ENCODE data around the gene CSGALNACT2.

Gene CSGALNACT2

DNA sequence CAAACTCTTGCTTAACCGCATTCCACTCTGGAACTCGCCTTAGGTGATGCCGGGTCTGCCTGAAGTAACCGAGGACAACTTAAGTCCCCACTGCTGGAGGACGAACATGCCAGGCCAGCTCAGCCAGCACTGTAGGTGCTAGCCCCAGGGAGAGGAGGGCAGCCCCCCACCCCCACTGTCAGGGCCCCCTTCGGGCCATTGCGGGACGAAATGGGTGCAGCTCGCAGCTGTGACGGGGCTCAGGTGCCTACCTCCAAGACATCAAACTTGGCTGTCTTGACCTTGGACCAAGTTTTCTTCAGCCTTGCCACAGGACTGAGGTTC lies 60.4 kb downstream of the CSGALNACT2 start:
- no peak for DNase-seq (ENCODE audit: low read depth)
- TF ChIP-seq, protein P1, sequence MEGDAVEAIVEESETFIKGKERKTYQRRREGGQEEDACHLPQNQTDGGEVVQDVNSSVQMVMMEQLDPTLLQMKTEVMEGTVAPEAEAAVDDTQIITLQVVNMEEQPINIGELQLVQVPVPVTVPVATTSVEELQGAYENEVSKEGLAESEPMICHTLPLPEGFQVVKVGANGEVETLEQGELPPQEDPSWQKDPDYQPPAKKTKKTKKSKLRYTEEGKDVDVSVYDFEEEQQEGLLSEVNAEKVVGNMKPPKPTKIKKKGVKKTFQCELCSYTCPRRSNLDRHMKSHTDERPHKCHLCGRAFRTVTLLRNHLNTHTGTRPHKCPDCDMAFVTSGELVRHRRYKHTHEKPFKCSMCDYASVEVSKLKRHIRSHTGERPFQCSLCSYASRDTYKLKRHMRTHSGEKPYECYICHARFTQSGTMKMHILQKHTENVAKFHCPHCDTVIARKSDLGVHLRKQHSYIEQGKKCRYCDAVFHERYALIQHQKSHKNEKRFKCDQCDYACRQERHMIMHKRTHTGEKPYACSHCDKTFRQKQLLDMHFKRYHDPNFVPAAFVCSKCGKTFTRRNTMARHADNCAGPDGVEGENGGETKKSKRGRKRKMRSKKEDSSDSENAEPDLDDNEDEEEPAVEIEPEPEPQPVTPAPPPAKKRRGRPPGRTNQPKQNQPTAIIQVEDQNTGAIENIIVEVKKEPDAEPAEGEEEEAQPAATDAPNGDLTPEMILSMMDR (IDR thresholded peaks at IDR 0.05; ENCODE audit: insufficient read depth, low read depth, low read length, missing control alignments) = no peak
- no peak overlapping the region for H3K4me3 ChIP-seq (ENCODE audit: low read length)

DNA sequence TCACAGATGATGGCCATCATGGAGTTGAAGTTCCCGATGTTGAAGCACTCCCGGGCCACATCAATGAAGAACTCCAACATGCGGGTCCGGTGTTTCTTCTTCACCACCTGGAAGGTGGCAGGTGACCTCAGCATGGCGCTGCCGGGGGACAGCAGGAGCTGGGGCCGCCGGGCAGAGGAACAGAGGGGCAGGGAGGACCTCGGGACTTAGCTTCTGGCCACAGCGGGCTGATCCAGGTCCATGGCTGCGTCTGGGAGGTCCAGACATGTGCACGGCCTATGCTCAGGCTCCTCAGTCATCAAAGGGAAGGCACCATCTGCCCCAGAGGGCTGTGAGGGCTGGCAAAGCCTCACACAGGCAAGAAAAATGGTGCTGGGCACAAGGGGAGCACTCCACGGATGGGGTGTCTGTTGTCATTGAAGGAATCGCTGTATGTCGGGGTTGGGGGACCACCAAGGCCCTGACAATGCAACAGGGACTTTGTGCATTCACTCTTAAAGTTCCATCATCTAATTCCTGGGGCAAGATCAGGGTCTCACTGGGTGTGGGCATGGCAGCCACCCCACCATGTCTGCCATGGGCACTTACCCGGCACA lies 60.9 kb downstream of the CSGALNACT2 start:
- TF ChIP-seq, protein P1 (IDR thresholded peaks at IDR 0.05; ENCODE audit: insufficient read depth, low read depth, low read length, missing control alignments) = no peak
- DNase-seq (ENCODE audit: low read depth) = no peak
- H3K4me3 ChIP-seq (ENCODE audit: low read length) = no peak overlapping the region

DNA sequence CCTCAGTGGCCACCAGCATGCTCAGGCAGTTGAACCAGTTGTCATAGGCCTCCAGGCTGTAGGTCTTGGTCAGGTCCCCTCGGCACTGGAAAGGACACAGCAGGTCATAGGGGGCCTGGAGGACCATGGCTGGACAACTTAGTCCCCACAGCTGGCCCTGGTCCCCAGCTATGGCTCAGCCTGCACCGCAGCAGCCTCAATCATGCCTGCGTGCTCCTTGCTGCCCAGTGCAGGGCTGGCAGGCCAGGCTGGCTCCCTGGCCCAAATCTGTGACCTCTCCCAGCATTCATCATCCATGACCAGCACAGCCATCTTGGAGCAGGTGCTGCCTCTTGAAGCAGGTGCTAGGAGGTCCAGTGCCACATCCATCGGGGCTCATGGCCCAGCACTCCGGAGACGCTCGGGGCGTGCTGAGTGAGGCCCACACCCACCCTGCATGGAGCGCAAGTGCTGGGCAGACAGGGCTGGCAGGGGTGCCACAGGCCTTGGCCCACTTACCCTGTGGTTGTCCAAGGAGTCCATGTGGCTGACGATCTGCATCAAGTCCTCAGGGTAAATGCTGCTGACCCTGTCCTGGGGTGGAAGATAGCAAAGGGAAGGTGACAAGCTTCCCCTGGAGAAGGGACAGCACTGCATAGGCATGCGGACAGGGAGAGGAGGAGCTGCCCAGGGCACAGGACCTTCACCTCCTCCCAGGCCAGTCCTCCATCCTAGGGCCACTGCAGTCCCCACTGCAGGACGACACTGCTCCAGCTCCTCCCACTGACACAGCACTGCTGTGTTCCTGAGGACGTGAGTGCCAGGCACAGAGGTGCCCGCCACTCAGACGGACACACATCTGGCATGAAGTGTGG lies 61.7 kb downstream of the CSGALNACT2 start:
- DNase-seq (ENCODE audit: low read depth) = no peak
- TF ChIP-seq, protein P1 (IDR thresholded peaks at IDR 0.05; ENCODE audit: insufficient read depth, low read depth, low read length, missing control alignments) = no peak
- H3K4me3 ChIP-seq (ENCODE audit: low read length) = no peak overlapping the region

DNA sequence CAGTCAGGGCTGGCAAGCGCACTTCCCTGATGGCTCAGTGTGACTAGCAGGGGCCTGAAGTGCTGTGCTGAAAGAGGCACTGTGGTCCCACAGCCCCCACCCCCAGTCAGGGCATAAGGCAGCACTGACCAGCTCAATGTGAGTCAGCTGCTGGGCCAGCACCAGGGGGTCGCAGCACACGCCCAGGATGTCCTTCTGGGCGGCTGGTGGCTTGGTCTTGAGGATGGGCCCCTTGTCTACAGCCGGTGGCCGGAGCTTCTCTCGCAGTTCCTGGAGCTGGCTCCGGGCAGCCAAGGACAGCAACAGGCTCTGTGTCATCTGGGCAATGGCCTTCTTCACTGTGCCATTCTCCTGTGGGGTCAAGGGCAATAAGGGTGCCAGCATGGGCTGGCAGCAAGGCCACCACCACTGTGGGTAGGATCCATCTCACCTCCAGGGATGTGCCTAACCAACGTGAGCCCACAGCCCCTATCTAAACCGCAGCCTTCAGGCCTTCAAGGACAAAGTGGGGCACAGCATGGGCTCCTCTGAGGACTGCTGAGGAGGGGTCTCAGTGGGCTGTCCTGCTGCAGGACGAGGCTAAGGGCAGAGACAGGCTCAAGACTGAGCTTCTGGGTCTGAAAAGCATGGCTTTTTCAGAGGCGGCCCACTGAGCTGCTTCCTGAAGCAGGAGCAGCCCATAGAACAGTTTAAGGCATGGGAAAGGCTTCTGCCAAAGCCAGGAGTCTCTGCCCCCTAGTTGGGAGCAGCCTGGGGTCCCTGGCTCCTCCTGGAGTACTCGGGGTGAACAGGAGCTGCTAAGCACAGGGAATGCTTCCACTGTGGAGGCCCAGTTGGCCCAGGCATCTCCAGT lies 62.5 kb downstream of the CSGALNACT2 start:
- no peak for DNase-seq (ENCODE audit: low read depth)
- H3K4me3 ChIP-seq (ENCODE audit: low read length) = no peak overlapping the region
- TF ChIP-seq, protein P1 (IDR thresholded peaks at IDR 0.05; ENCODE audit: insufficient read depth, low read depth, low read length, missing control alignments) = no peak

DNA sequence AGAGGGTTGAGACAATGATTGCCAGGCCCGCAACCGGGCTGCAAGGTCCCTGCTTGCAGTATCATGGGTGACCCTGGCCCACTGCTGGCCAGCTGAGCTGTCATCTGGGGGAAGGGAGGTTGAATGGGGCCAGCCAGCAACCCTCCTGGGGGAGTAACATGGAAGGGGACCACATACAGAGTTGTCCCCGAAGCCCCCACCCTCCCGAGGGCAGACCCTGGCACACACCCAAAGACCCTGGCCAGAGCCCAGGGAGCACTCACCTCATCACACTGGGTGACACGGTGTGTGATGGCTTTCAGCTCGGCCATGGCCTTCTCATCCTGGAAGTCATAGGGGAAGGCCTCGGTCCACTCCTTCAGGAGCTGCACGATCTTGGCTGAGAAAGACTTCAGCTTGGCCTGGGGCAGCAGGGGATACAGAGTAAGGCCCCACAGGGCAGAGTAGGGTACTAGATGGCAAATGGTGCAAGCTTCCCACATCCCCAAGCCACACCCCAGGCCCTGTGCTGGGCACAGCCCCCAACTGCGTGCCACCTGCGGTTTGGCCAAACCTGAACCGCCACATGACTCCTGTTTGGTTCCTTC lies 63.4 kb downstream of the CSGALNACT2 start:
- no peak for DNase-seq (ENCODE audit: low read depth)
- TF ChIP-seq, protein P1 (IDR thresholded peaks at IDR 0.05; ENCODE audit: insufficient read depth, low read depth, low read length, missing control alignments) = no peak
- no peak overlapping the region for H3K4me3 ChIP-seq (ENCODE audit: low read length)

DNA sequence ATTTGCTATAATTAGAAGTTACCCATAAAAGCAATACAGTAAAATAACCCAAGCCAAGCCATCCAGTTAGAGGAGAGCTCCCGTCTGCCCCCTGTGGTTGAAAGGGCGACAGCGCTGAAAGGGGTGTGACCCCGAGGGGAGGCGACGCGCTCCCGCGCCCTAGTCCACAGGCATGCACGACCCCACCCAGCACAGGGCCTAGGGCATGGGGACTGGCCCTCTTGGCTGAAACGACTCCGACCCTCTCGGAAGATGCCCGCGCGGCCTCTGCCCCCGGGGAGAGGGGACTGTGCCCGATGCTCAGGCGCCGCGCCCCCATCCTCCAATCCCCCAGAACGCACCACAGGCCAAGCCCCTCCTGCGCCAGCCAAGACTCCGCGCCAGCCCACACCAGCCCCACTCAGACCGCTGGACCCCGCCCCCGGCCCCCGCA lies 64.0 kb downstream of the CSGALNACT2 start:
- peak overlapping the region; percentile 26 for H3K4me3 ChIP-seq (ENCODE audit: low read length)
- TF ChIP-seq, protein P1 (IDR thresholded peaks at IDR 0.05; ENCODE audit: insufficient read depth, low read depth, low read length, missing control alignments) = peak; percentile 54
- DNase-seq (ENCODE audit: low read depth) = peak; percentile 32
